ENCODE data around the gene UGT1A1.

Gene UGT1A1

GRCh38 chr2:233772583-233772982 is 12.5 kb downstream of the UGT1A1 start:
- no peak for TF ChIP-seq CTCF (conservative IDR thresholded peaks at IDR 0.05; ENCODE audit: low read depth, low read length)
- H3K4me3 ChIP-seq (ENCODE audit: low read depth, low read length) = no peak overlapping the region
- DNase-seq (ENCODE audit: low read depth) = no peak

DNA sequence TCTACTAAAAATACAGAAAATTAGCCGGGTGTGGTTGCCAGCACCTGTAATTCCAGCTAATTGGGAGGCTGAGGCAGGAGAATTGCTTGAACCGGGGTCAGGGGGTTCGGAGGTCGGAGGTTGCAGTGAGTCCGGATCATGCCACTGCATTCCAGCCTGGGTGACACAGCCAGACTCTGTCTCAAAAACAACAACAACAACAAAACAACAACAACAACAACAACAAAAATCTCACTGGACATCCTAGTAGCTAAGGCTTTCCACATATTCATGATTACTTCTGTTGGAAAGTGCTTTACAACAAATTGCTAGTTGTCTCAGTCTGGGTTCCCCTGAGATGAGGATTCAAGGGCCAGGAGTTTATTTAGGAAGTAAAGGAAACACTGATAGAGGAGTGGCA is 13.8 kb downstream of the UGT1A1 start:
- TF ChIP-seq CTCF (conservative IDR thresholded peaks at IDR 0.05; ENCODE audit: low read depth, low read length) = no peak
- no peak overlapping the region for H3K4me3 ChIP-seq (ENCODE audit: low read depth, low read length)
- DNase-seq (ENCODE audit: low read depth) = no peak

DNA sequence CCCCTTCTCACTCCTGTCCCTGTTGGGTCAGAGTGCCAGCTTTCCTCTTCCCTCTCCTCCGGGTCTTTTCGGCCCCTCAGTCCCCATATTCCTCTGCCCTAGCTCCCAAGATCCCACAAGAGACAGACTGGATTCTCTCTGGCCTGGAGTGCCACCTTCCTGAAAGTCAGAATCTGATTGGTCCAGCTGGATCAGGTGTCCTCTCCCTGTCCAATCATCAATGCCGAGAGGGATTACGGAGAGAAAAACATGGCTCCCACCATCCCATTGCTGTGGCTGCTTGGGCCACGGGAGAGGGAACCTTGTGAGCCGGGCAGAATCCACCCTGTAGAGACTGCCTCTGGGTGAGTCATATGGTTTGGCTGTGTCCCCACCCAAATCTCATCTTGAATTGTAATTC is 15.3 kb downstream of the UGT1A1 start:
- no peak for DNase-seq (ENCODE audit: low read depth)
- no peak for TF ChIP-seq CTCF (conservative IDR thresholded peaks at IDR 0.05; ENCODE audit: low read depth, low read length)
- no peak overlapping the region for H3K4me3 ChIP-seq (ENCODE audit: low read depth, low read length)

- no peak for DNase-seq (ENCODE audit: low read depth)
- H3K4me3 ChIP-seq (ENCODE audit: low read depth, low read length) = no peak within 1 kb of the TSS
- TF ChIP-seq CTCF (conservative IDR thresholded peaks at IDR 0.05; ENCODE audit: low read depth, low read length) = no peak
Measured at GRCh38 chr2:233778030-233778429, 18.0 kb downstream of the UGT1A1 start, which contains the start of gene MROH2A. TSS of gene MROH2A (plus strand) at chr2:233778330. CDS start at chr2:233779359, 1,029 bp downstream.

DNA sequence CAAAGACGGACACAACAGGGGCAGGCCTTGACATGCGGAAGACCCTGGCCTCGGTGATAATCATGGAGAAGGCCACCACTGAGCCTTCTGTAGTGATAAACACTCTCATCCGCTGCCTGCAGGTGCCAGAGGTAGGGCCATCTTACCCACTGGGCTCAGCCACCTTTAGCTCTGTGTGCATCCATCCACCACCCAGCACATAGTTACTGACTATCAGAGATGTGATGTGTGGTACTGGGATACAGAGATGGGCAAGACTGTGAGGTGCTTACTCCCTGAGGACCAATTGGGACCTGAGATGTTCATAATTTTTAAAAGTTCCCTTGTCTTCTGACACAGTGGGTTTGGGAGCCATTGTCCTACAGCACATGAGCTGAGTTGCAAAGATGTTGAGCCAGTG is 19.7 kb downstream of the UGT1A1 start:
- DNase-seq (ENCODE audit: low read depth) = no peak
- no peak for TF ChIP-seq CTCF (conservative IDR thresholded peaks at IDR 0.05; ENCODE audit: low read depth, low read length)
- H3K4me3 ChIP-seq (ENCODE audit: low read depth, low read length) = no peak overlapping the region

GRCh38 chr2:233780771-233781170 is 20.7 kb downstream of the UGT1A1 start:
- H3K4me3 ChIP-seq (ENCODE audit: low read depth, low read length) = no peak overlapping the region
- DNase-seq (ENCODE audit: low read depth) = no peak
- no peak for TF ChIP-seq CTCF (conservative IDR thresholded peaks at IDR 0.05; ENCODE audit: low read depth, low read length)

DNA sequence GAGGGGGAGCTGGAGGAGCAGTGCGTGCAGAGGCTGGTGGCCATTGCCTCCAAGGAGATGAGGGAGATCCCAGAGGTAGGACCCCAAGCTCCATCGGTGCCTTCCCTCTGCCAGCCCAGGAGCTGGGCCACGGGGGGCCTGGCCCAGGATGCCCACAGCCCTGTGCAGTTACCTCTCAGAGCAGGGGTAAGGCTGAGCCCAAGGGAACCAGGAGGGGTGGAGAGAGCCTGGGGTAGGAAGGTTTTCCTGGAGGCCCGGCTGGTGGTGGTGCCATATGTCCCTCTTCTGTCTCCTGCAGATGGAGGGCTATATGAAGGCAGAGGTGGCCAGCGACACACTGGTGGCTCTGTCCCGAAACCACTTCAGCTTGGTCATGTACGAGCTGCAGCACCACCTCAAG is 29.5 kb downstream of the UGT1A1 start:
- H3K4me3 ChIP-seq (ENCODE audit: low read depth, low read length) = no peak overlapping the region
- TF ChIP-seq CTCF (conservative IDR thresholded peaks at IDR 0.05; ENCODE audit: low read depth, low read length) = no peak
- no peak for DNase-seq (ENCODE audit: low read depth)
